Measurements from ENCODE around the gene ABCC1.

GRCh38 chr16:16021988-16022682 lies 72.7 kb downstream of the ABCC1 start:
- peak in 1 of 2 donors; percentile 51 for TF ChIP-seq POLR2A (IDR thresholded peaks at IDR 0.05)
- TF ChIP-seq CTCF (IDR thresholded peaks at IDR 0.05), result no peak

Data from adrenal gland (tissue), 5 donors.